Keratinocyte (primary cell): Measurements from ENCODE around the gene KRT6C. TPM values are rescaled to one million over a fixed set of nuclear protein-coding genes. Genes with fewer than 3 reads are reported as not detected.

Source experiments
- DNase-seq: peaks from one replicate; pipeline ENCODE4 v3.0.0-alpha.2; 2011; ENCODE audit warnings: low read depth, missing footprints, low spot score
- FAIRE-seq: peaks from 2 replicates; lab custom pipeline; 2011; peaks lifted over from hg19 to GRCh38; lab: Jason Lieb, UNC
- H2AFZ ChIP-seq: 2 replicates; pipeline ENCODE4 v1.6.0; 2012; ENCODE audit warnings: low read length, control low read depth, inconsistent platforms; ENCODE audit not compliant: control insufficient read depth
- H3K27ac ChIP-seq: 2 replicates; pipeline ENCODE4 v1.5.1; 2011; ENCODE audit warnings: low read length; ENCODE audit not compliant: control insufficient read depth, insufficient read depth
- H3K27me3 ChIP-seq: 3 replicates; pipeline ENCODE4 v1.6.0; 2011; ENCODE audit warnings: low read length; ENCODE audit not compliant: control insufficient read depth, insufficient read depth; ENCODE audit errors: extremely low read depth
- H3K36me3 ChIP-seq, 2 experiments: 2 replicates in 1 of 2; 3 replicates in 1 of 2; pipeline ENCODE4 v1.5.1; 2011; ENCODE audit warnings: low read length in 2 of 2, mild to moderate bottlenecking in 1 of 2; ENCODE audit not compliant: control insufficient read depth in 2 of 2, insufficient read depth in 2 of 2; ENCODE audit errors: extremely low read depth in 1 of 2
- H3K4me1 ChIP-seq: 3 replicates; pipeline ENCODE4 v1.5.1; 2011; ENCODE audit warnings: low read length; ENCODE audit not compliant: control insufficient read depth, insufficient read depth; ENCODE audit errors: extremely low read depth
- H3K4me2 ChIP-seq: 3 replicates; pipeline ENCODE4 v1.6.0; 2011; ENCODE audit warnings: low read depth, low read length; ENCODE audit not compliant: control insufficient read depth, insufficient read depth; ENCODE audit errors: extremely low read depth
- H3K4me3 ChIP-seq, 3 experiments: fragments of 200-600 bp in 1 of 3; sonication (generic) in 1 of 3; 2 replicates in 2 of 3; 3 replicates in 1 of 3; pipeline ENCODE4 v1.5.1; 2011 to 2016; ENCODE audit warnings: low read length in 3 of 3, mild to moderate bottlenecking in 3 of 3, control low read depth in 2 of 3, inconsistent platforms in 1 of 3, low read depth in 1 of 3, mixed read lengths in 1 of 3, mixed run types in 1 of 3, moderate library complexity in 1 of 3; ENCODE audit not compliant: control insufficient read depth in 2 of 3, insufficient read depth in 2 of 3; ENCODE audit errors: extremely low read depth in 1 of 3
- H3K79me2 ChIP-seq: 2 replicates; pipeline ENCODE4 v1.6.0; 2012; ENCODE audit warnings: low read length; ENCODE audit not compliant: control insufficient read depth, insufficient read depth
- H3K9ac ChIP-seq: 3 replicates; pipeline ENCODE4 v1.6.0; 2011; ENCODE audit warnings: low read length; ENCODE audit not compliant: control insufficient read depth, insufficient read depth; ENCODE audit errors: extremely low read depth
- H3K9me1 ChIP-seq: 3 replicates; pipeline ENCODE4 v1.6.0; 2011; ENCODE audit warnings: low read length; ENCODE audit not compliant: control insufficient read depth, insufficient read depth; ENCODE audit errors: extremely low read depth
- H3K9me3 ChIP-seq: 2 replicates; pipeline ENCODE4 v1.5.1; 2012; ENCODE audit warnings: low read depth, low read length; ENCODE audit not compliant: control insufficient read depth
- H4K20me1 ChIP-seq: 3 replicates; pipeline ENCODE4 v1.6.0; 2011; ENCODE audit warnings: low read length; ENCODE audit not compliant: control insufficient read depth, insufficient read depth; ENCODE audit errors: extremely low read depth
- EZH2 ChIP-seq: IDR thresholded peaks from one replicate; pipeline ENCODE4 v1.6.1; 2012; ENCODE audit warnings: inconsistent platforms, mild to moderate bottlenecking, low read length, moderate library complexity
- dilution Hi-C: fragments of 300-500 bp; cut with MboI; formaldehyde crosslinking; loops from one replicate; pipeline ENCODE4 v1.7.0; 2020; ENCODE audit warnings: low sequenced_read_pairs; ENCODE audit not compliant: extremely low pct_ligation_motif_present
- polyA plus RNA-seq, 5 experiments: library from polyadenylated mRNA; depleted of rRNA in 3 of 5; stranded (reverse) in 3 of 5; stranded (forward) in 1 of 5; unstranded in 1 of 5; fragments of >200 nt; gene quantifications; 1 replicate in 1 of 5; 2 replicates in 3 of 5; 3 replicates in 1 of 5; pipeline versions ENCODE4 v1.2.1 to v1.2.3, GENCODE V29; 2011 to 2012; ENCODE audit warnings: missing spikeins in 2 of 5, low read depth in 1 of 5, low replicate concordance in 1 of 5
- TF ChIP-seq, protein P1 (sequence below), 3 experiments: IDR thresholded peaks in 1 of 3; conservative IDR thresholded peaks in 1 of 3; optimal IDR thresholded peaks in 1 of 3; 2 replicates in 2 of 3; 3 replicates in 1 of 3; pipeline versions ENCODE3 to v1.5.1; 2011; ENCODE audit warnings: low read length in 3 of 3, mild to moderate bottlenecking in 3 of 3, moderate library complexity in 2 of 3, control low read depth in 1 of 3, inconsistent platforms in 1 of 3; ENCODE audit not compliant: insufficient read depth in 2 of 3; ENCODE audit errors: extremely low read depth in 1 of 3

The KRT6C gene
- polyA plus RNA-seq, 1 donor (not counting 4 experiments of a cell fraction or from before 2014, with no cell fraction given), result 357 TPM

- H3K79me2 ChIP-seq, result no peaks in the 10 kb centered on the region
- no peak overlapping the region for H3K27ac ChIP-seq
- H3K4me2 ChIP-seq, result no peak overlapping the region
- no peaks in the 10 kb centered on the region for H3K27me3 ChIP-seq
- no peaks in the 10 kb centered on the region for H3K4me1 ChIP-seq
- no peak overlapping the region for H2AFZ ChIP-seq
- no peaks in the 10 kb centered on the region for H3K36me3 ChIP-seq
- no peak overlapping the region for H3K4me3 ChIP-seq
- H4K20me1 ChIP-seq, result no peaks in the 10 kb centered on the region
- no peak overlapping the region for H3K9ac ChIP-seq
- peak; percentile 44 for FAIRE-seq
- TF ChIP-seq EZH2, result no peak
- TF ChIP-seq, protein P1, sequence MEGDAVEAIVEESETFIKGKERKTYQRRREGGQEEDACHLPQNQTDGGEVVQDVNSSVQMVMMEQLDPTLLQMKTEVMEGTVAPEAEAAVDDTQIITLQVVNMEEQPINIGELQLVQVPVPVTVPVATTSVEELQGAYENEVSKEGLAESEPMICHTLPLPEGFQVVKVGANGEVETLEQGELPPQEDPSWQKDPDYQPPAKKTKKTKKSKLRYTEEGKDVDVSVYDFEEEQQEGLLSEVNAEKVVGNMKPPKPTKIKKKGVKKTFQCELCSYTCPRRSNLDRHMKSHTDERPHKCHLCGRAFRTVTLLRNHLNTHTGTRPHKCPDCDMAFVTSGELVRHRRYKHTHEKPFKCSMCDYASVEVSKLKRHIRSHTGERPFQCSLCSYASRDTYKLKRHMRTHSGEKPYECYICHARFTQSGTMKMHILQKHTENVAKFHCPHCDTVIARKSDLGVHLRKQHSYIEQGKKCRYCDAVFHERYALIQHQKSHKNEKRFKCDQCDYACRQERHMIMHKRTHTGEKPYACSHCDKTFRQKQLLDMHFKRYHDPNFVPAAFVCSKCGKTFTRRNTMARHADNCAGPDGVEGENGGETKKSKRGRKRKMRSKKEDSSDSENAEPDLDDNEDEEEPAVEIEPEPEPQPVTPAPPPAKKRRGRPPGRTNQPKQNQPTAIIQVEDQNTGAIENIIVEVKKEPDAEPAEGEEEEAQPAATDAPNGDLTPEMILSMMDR (optimal IDR thresholded peaks at IDR 0.05 in 1 of 3, IDR thresholded peaks at IDR 0.05 in 1 of 3, conservative IDR thresholded peaks at IDR 0.05 in 1 of 3; ENCODE audit: extremely low read depth in 1 of 3, insufficient read depth in 2 of 3, low read length in 3 of 3), result no peak
- H3K9me3 ChIP-seq, result no peaks in the 10 kb centered on the region
- no peaks in the 10 kb centered on the region for H3K9me1 ChIP-seq
- dilution Hi-C loops, result no loop called here
- DNase-seq, result no peak
Observed at GRCh38 chr12:52461693-52462092, 11.9 kb downstream of the KRT6C start.

- Histone ChIP-seq H3K79me2 (no peaks in the 10 kb centered on the region), H3K4me3 (no peak overlapping the region), H3K27ac (no peak overlapping the region), H3K27me3 (no peaks in the 10 kb centered on the region), H3K9me1 (no peaks in the 10 kb centered on the region), H3K36me3 (no peaks in the 10 kb centered on the region), H3K4me1 (peaks cover 20% of the 10 kb centered on the region), H4K20me1 (no peaks in the 10 kb centered on the region), H2AFZ (no peak overlapping the region), H3K9ac (no peak overlapping the region), H3K4me2 (no peak overlapping the region), H3K9me3 (no peaks in the 10 kb centered on the region)
- no peak for TF ChIP-seq EZH2
- TF ChIP-seq, protein P1 (optimal IDR thresholded peaks at IDR 0.05 in 1 of 3, IDR thresholded peaks at IDR 0.05 in 1 of 3, conservative IDR thresholded peaks at IDR 0.05 in 1 of 3; ENCODE audit: extremely low read depth in 1 of 3, insufficient read depth in 2 of 3, low read length in 3 of 3), result no peak
- dilution Hi-C loops, result no loop called here
- DNase-seq (no peak), FAIRE-seq (no peak)
Observed at GRCh38 chr12:52458861-52459260, 14.7 kb downstream of the KRT6C start.
